AG08395 (cell line): Measurements from ENCODE around the gene ALDH9A1.

ENCODE experiments used
- DNase-seq: peaks from one replicate; pipeline ENCODE4 v3.0.0; 2012; ENCODE audit warnings: mixed read lengths, low spot score

The ALDH9A1 gene

DNA sequence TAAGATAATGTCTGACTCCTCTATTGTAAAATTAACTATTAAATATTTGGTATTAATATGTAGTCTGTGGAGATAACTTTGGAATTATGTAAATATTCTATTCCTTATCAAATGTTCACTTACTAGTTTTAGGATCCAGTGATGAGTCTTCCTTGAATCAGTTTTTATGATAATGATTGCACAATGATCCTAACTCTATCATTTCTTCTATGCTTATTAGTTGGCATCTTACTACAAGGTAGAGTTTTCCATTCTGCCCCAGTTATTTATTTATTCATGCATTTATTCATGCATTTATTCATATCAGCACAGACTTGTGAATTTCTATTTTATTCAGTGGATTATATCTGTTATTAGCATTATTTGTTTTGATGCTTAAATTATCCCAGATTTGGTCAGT is 74.7 kb downstream of the ALDH9A1 start:
- no peak for DNase-seq

DNA sequence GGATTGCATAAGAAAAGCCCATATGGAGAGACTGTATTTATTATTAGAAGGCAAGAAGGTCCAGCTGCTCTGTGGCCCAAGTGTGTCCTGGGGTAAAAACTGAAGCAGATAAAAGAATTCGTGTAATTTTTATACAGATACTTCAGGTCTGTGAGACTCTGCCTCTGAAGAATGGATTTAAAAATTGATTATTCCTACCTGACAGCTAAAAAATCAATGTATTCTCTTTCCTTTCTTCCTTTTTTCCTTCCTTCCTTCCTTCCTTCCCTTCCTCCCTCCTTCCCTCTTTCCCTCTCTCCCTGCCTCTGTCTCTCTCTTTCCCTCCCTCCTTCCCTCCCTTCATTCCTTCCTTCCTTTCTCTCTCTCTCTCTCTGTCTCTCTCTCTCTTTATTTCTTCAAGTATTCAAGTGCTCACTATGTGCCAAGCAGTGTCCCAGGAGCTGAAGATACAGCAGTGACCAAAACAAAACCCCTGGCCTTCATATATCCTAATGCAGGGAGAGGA is 78.7 kb downstream of the ALDH9A1 start:
- no peak for DNase-seq

DNA sequence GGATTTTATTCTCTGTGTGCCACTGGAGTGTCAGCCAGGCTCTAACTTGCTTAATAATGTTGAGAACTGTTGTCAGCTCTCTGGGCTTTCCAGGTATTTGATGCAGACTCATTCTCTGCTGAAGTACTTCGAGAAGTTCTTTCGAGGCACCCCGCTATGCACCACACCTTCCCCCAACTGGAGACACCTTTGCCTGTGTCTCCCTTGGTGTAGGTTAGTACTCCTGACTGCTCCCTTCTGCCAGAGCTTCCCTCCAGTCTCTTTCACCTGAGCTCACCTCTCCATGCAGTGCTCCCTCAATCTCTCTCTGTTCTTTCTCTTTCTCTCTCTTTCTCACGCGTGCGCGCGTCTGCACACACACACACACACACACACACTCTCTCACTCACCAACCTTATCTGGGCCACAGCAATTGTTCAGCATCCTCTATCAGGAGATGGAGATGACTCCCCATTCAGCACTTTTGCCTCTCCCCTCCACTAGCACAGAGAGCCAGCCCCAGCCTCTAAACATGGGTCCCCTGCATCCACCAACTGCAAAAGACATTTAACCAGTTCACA is 81.3 kb downstream of the ALDH9A1 start:
- no peak for DNase-seq

DNA sequence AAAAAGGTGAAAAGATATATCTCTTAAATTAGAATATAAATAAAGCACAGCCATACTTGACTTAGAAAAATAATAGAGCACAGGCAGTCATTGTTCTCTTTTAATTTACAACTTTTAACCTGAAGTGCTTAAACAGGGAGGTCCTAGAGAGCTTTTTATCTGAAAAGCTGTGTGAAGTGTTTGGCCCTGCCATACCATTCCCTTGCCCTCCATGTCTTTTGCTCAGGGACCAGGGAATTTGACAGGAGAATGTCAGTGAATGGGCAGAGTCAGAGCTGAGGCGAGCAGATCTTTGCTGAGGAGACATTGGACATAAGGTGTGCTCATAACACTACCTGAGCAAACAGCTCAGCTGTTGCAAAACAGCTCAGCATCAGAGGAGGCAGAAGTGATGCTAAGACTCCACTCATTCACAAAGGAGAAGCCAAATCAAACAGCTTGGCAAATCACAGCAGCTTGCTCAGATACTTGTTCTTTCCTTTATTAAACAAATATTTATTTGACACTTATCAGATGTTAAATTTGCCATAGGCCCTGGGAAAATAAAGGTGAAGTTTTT is 82.2 kb downstream of the ALDH9A1 start:
- no peak for DNase-seq
